ENCODE measurements around the gene HLA-DRA.

The HLA-DRA gene

DNA sequence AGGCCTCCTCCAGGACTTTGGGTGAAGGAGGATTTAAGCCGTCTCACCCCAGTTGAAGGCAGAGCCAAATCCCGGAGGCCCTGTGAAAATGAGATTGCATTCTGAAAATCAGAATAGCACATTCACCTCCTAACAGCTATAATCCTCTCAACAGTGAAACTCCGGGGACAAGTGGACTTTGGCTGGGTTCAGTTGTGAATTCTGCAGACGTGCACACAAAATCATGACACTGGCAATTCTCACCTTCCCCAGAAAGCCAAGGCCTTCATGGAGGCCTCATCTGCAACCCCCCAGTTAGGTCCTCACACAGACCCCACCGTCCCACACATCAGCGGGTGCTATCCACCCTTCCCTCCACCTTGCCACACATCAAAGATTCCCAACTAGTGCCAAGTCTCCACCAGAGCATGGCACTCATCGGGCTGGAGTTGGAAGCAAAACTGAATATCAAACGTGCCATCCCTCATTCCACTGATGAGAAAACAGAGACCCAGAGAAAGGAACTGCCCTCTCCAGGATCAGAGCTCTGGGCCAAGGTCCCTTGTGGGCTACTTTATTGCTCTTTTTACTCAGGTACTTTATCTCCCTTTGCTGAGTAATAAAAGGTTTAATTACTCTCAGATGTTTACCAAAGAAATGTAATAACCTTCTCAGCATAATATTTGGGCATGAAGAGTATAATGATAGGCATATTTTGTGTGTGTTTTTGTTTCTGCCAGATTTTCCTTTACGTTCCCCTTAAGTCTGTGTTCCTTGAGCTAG, 27.9 kb upstream of the HLA-DRA start:
- Histone ChIP-seq H3K4me3 (ENCODE audit: low read length) (no peak overlapping the region), H3K9me3 (ENCODE audit: insufficient read depth, low read depth, low read length) (no peaks in the 10 kb centered on the region), H3K27ac (ENCODE audit: low read length) (no peak overlapping the region), H3K4me1 (ENCODE audit: insufficient read depth, low read length) (no peaks in the 10 kb centered on the region), H3K9ac (ENCODE audit: low read depth, low read length) (no peak overlapping the region), H3K36me3 (ENCODE audit: insufficient read depth, low read depth, low read length) (no peaks in the 10 kb centered on the region), H3K27me3 (ENCODE audit: insufficient read depth, low read length) (peaks cover 26% of the 10 kb centered on the region)

DNA sequence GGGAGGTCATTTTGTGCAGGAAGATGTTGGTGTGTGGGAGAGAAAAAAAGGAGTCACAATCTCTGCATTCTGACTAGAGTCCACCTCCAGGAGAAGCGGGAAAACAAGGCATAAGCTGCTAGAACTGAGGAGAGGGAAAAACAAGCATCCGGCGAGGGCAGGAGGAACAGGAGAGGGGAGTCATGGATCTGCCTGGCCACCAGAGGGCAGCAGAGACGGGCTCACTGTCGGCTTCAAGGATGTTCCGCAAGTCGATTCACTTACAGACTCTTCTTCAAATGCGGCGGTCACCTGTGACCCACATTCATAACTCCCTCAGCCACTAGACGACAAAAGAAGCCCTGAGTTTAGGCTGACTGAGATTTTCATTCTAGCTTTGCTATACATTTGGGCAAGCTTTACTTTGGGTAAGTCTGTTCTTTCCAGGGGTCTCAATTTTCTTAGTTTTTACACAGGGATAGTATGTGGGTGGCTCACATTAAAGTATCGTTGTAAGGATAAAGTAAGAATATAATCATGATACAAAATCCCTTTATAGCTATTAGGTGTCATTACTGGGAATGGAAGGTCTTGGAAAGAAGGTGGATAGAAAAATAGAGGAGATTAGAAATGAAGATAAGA, 26.1 kb upstream of the HLA-DRA start:
- Histone ChIP-seq H3K9me3 (ENCODE audit: insufficient read depth, low read depth, low read length) (no peaks in the 10 kb centered on the region), H3K4me3 (ENCODE audit: low read length) (no peak overlapping the region), H3K27ac (ENCODE audit: low read length) (no peak overlapping the region), H3K9ac (ENCODE audit: low read depth, low read length) (0 out of 2 replicates have a peak overlapping the region, but pooled peaks have one; percentile 47), H3K4me1 (ENCODE audit: insufficient read depth, low read length) (no peaks in the 10 kb centered on the region), H3K36me3 (ENCODE audit: insufficient read depth, low read depth, low read length) (no peaks in the 10 kb centered on the region), H3K27me3 (ENCODE audit: insufficient read depth, low read length) (peaks cover 26% of the 10 kb centered on the region)

DNA sequence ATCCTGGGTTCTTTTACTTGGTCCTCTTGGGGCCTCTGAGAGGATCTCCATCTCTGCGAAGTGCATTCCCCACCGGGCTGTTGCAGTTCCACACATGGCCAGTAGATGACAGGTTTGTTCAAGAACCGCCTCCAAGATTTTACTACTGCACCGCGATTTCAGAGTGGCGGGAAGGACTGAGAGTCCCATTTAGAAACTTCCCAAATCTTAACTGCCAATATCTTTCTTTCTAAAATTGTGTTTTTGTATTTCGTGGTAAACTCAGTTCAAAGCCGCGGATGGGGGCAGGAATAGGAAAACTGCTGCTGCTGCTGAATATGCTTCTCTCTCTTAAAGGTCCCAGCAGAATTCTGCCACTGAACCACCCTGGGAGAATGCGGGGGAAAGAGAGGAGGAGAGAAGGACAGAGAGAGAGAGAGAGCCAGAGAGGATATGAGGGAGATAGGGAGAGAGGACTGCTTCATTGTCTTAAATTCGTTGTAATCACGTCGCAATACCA, 24.1 kb upstream of the HLA-DRA start:
- Histone ChIP-seq H3K4me3 (ENCODE audit: low read length) (peak overlapping the region; percentile 43; the same call in 1 of the 2 replicates), H3K9me3 (ENCODE audit: insufficient read depth, low read depth, low read length) (no peaks in the 10 kb centered on the region), H3K36me3 (ENCODE audit: insufficient read depth, low read depth, low read length) (no peaks in the 10 kb centered on the region), H3K27me3 (ENCODE audit: insufficient read depth, low read length) (peaks cover 26% of the 10 kb centered on the region), H3K27ac (ENCODE audit: low read length) (no peak overlapping the region), H3K9ac (ENCODE audit: low read depth, low read length) (no peak overlapping the region), H3K4me1 (ENCODE audit: insufficient read depth, low read length) (no peaks in the 10 kb centered on the region)

DNA sequence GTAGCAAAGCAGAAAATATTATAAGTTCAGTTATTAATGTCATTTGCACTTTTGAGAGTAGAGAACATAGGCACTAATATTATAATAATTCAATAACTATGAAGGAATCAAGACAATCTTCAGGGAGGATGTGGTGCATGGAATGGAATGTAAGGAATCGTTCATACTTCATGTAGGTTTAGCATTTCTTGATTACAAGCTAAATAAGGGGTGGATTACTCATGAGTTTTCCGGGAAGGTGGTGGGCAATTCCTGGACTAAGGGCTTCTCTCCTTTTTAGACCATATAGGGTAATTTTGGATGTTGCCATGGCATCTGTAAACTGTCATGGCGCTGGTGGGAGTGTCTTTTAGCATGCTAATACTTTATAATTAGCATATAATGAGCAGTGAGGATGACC, 23.7 kb upstream of the HLA-DRA start:
- no peak overlapping the region for H3K9ac ChIP-seq (ENCODE audit: low read depth, low read length)

GRCh38 chr6:32424589-32425300, 14.9 kb upstream of the HLA-DRA start:
- Histone ChIP-seq H3K9me3 (ENCODE audit: insufficient read depth, low read depth, low read length) (no peaks in the 10 kb centered on the region), H3K36me3 (ENCODE audit: insufficient read depth, low read depth, low read length) (no peaks in the 10 kb centered on the region), H3K9ac (ENCODE audit: low read depth, low read length) (no peak overlapping the region), H3K4me3 (ENCODE audit: low read length) (no peak overlapping the region), H3K4me1 (ENCODE audit: insufficient read depth, low read length) (no peaks in the 10 kb centered on the region), H3K27me3 (ENCODE audit: insufficient read depth, low read length) (no peaks in the 10 kb centered on the region), H3K27ac (ENCODE audit: low read length) (no peak overlapping the region)

More for the DNA sequence above, 23.7 kb upstream of the HLA-DRA start:
- Histone ChIP-seq H3K4me1 (ENCODE audit: insufficient read depth, low read length) (no peaks in the 10 kb centered on the region), H3K27ac (ENCODE audit: low read length) (no peak overlapping the region), H3K9me3 (ENCODE audit: insufficient read depth, low read depth, low read length) (no peaks in the 10 kb centered on the region), H3K36me3 (ENCODE audit: insufficient read depth, low read depth, low read length) (no peaks in the 10 kb centered on the region), H3K4me3 (ENCODE audit: low read length) (peak overlapping the region; percentile 43; the same call in 1 of the 2 replicates), H3K27me3 (ENCODE audit: insufficient read depth, low read length) (peaks cover 26% of the 10 kb centered on the region)

DNA sequence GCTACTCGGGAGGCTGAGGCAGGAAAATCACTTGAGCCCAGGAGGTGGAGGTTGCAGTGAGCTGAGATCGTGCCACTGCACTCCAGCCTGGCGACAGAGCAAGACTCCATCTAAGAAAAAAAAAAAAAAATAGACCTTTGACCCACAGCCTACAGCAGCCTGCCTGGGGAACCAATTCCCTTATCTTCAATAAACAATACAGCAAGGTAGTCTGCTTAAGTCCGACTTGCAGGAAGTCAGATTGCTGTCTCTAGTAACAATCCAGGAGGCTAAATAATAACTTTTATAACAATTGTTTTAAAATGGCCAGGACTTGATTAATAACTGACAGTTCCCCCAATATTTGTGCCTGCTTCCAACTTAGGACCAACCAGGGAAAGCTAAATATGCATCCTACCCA, 13.3 kb upstream of the HLA-DRA start:
- no peaks in the 10 kb centered on the region for H3K27me3 ChIP-seq (ENCODE audit: insufficient read depth, low read length)
- H3K9me3 ChIP-seq (ENCODE audit: insufficient read depth, low read depth, low read length), result no peaks in the 10 kb centered on the region
- H3K27ac ChIP-seq (ENCODE audit: low read length), result no peak overlapping the region
- H3K36me3 ChIP-seq (ENCODE audit: insufficient read depth, low read depth, low read length), result no peaks in the 10 kb centered on the region
- no peak overlapping the region for H3K9ac ChIP-seq (ENCODE audit: low read depth, low read length)
- H3K4me3 ChIP-seq (ENCODE audit: low read length), result no peak overlapping the region
- H3K4me1 ChIP-seq (ENCODE audit: insufficient read depth, low read length), result no peaks in the 10 kb centered on the region

GRCh38 chr6:32427218-32427617, 12.5 kb upstream of the HLA-DRA start:
- H3K9me3 ChIP-seq (ENCODE audit: insufficient read depth, low read depth, low read length), result no peaks in the 10 kb centered on the region
- H3K9ac ChIP-seq (ENCODE audit: low read depth, low read length), result no peak overlapping the region
- H3K4me3 ChIP-seq (ENCODE audit: low read length), result no peak overlapping the region
- H3K4me1 ChIP-seq (ENCODE audit: insufficient read depth, low read length), result no peaks in the 10 kb centered on the region
- H3K27ac ChIP-seq (ENCODE audit: low read length), result no peak overlapping the region
- H3K36me3 ChIP-seq (ENCODE audit: insufficient read depth, low read depth, low read length), result no peaks in the 10 kb centered on the region
- no peaks in the 10 kb centered on the region for H3K27me3 ChIP-seq (ENCODE audit: insufficient read depth, low read length)

DNA sequence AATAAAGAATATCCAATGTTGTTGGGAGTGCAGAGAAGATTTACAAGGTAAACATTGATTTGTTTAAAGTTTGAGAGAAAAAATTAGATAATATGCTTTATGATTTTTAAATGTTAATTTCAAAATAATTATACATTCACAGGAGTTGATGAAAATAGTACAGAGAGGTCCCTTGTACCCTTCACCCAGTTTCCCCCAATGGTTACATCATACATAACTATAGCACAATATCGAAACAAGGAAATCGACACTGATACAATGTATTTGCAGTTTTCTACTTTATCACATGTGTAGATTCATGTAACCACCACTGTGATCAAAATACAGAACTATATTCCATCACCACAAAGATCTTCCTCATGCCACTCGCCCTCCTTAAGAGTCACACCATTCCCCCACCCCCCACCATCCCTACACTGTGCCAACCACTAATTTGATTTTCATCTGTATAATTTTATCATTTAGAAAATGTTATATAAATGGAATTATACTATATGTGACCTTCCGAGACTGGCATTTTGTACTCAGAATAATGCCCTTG, 11.7 kb upstream of the HLA-DRA start:
- Histone ChIP-seq H3K9ac (ENCODE audit: low read depth, low read length) (no peak overlapping the region), H3K27me3 (ENCODE audit: insufficient read depth, low read length) (no peaks in the 10 kb centered on the region), H3K9me3 (ENCODE audit: insufficient read depth, low read depth, low read length) (no peaks in the 10 kb centered on the region), H3K27ac (ENCODE audit: low read length) (no peak overlapping the region), H3K4me3 (ENCODE audit: low read length) (no peak overlapping the region), H3K4me1 (ENCODE audit: insufficient read depth, low read length) (no peaks in the 10 kb centered on the region), H3K36me3 (ENCODE audit: insufficient read depth, low read depth, low read length) (no peaks in the 10 kb centered on the region)

- no peaks in the 10 kb centered on the region for H3K9me3 ChIP-seq (ENCODE audit: insufficient read depth, low read depth, low read length)
- no peaks in the 10 kb centered on the region for H3K27me3 ChIP-seq (ENCODE audit: insufficient read depth, low read length)
- H3K4me3 ChIP-seq (ENCODE audit: low read length), result no peak overlapping the region
- no peaks in the 10 kb centered on the region for H3K4me1 ChIP-seq (ENCODE audit: insufficient read depth, low read length)
- no peak overlapping the region for H3K9ac ChIP-seq (ENCODE audit: low read depth, low read length)
- H3K27ac ChIP-seq (ENCODE audit: low read length), result no peak overlapping the region
- no peaks in the 10 kb centered on the region for H3K36me3 ChIP-seq (ENCODE audit: insufficient read depth, low read depth, low read length)
These were observed 9.5 kb upstream of the HLA-DRA start for GRCh38 chr6:32430179-32430578.

- H3K4me3 ChIP-seq (ENCODE audit: low read length), result no peak overlapping the region
- H3K9me3 ChIP-seq (ENCODE audit: insufficient read depth, low read depth, low read length), result no peaks in the 10 kb centered on the region
- no peak overlapping the region for H3K9ac ChIP-seq (ENCODE audit: low read depth, low read length)
- no peaks in the 10 kb centered on the region for H3K4me1 ChIP-seq (ENCODE audit: insufficient read depth, low read length)
- no peaks in the 10 kb centered on the region for H3K36me3 ChIP-seq (ENCODE audit: insufficient read depth, low read depth, low read length)
- no peak overlapping the region for H3K27ac ChIP-seq (ENCODE audit: low read length)
- H3K27me3 ChIP-seq (ENCODE audit: insufficient read depth, low read length), result no peaks in the 10 kb centered on the region
These were observed 8.5 kb upstream of the HLA-DRA start for GRCh38 chr6:32431142-32431541.

DNA sequence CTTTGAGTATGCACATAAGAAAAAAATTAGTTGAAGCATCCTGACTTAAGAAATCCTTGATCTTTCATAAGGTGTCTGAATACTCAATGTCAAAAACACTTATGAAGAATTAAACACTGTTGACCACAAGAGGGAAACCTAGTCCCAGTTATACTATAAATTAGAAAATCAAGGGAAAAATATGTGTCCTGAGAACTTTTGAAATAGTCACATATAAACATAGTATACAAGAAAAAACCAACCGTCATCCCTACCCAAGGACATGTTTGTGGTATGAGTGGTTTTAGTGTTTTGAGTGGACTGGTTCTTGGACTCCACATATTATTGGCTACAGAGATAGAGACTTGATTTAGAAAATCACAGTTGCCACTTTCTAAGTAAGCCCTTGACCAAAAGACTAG, 7.6 kb upstream of the HLA-DRA start:
- H3K9me3 ChIP-seq (ENCODE audit: insufficient read depth, low read depth, low read length), result no peaks in the 10 kb centered on the region
- H3K4me3 ChIP-seq (ENCODE audit: low read length), result no peak overlapping the region
- H3K27ac ChIP-seq (ENCODE audit: low read length), result no peak overlapping the region
- no peaks in the 10 kb centered on the region for H3K4me1 ChIP-seq (ENCODE audit: insufficient read depth, low read length)
- H3K27me3 ChIP-seq (ENCODE audit: insufficient read depth, low read length), result no peaks in the 10 kb centered on the region
- H3K9ac ChIP-seq (ENCODE audit: low read depth, low read length), result no peak overlapping the region
- no peaks in the 10 kb centered on the region for H3K36me3 ChIP-seq (ENCODE audit: insufficient read depth, low read depth, low read length)
